ENCODE results near the gene TNFRSF1A. TPM values are rescaled to one million over a fixed set of nuclear protein-coding genes. Genes with fewer than 3 reads are reported as not detected.

Gene TNFRSF1A
- total and polyA plus RNA-seq, 2 of the 13 experiments (the other 11 are each of a cell fraction or from before 2014, with no cell fraction given) = 41.5 to 61.2 TPM

- 0 out of 2 replicates have a peak, but pooled peaks have one; percentile 22 for TF ChIP-seq HOXA5 (CRISPR knock-in tag; IDR thresholded peaks at IDR 0.05)
- no peak for TF ChIP-seq ZBTB44 (CRISPR knock-in tag; IDR thresholded peaks at IDR 0.05)
- peak; percentile 41; the same call in 1 of the 2 replicates for TF ChIP-seq MTA1 (CRISPR knock-in tag; IDR thresholded peaks at IDR 0.05; ENCODE audit: borderline replicate concordance)
- TF ChIP-seq HNF4G (IDR thresholded peaks at IDR 0.05; ENCODE audit: borderline replicate concordance, low read depth, low read length) = no peak
- TF ChIP-seq HNF4G (CRISPR knock-in tag; IDR thresholded peaks at IDR 0.05; ENCODE audit: borderline replicate concordance, low read depth) = no peak
- no peak for TF ChIP-seq MTF1 (CRISPR knock-in tag; IDR thresholded peaks at IDR 0.05)
- TF ChIP-seq, protein P1, sequence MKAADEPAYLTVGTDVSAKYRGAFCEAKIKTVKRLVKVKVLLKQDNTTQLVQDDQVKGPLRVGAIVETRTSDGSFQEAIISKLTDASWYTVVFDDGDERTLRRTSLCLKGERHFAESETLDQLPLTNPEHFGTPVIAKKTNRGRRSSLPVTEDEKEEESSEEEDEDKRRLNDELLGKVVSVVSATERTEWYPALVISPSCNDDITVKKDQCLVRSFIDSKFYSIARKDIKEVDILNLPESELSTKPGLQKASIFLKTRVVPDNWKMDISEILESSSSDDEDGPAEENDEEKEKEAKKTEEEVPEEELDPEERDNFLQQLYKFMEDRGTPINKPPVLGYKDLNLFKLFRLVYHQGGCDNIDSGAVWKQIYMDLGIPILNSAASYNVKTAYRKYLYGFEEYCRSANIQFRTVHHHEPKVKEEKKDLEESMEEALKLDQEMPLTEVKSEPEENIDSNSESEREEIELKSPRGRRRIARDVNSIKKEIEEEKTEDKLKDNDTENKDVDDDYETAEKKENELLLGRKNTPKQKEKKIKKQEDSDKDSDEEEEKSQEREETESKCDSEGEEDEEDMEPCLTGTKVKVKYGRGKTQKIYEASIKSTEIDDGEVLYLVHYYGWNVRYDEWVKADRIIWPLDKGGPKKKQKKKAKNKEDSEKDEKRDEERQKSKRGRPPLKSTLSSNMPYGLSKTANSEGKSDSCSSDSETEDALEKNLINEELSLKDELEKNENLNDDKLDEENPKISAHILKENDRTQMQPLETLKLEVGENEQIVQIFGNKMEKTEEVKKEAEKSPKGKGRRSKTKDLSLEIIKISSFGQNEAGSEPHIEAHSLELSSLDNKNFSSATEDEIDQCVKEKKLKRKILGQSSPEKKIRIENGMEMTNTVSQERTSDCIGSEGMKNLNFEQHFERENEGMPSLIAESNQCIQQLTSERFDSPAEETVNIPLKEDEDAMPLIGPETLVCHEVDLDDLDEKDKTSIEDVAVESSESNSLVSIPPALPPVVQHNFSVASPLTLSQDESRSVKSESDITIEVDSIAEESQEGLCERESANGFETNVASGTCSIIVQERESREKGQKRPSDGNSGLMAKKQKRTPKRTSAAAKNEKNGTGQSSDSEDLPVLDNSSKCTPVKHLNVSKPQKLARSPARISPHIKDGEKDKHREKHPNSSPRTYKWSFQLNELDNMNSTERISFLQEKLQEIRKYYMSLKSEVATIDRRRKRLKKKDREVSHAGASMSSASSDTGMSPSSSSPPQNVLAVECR (CRISPR knock-in tag; IDR thresholded peaks at IDR 0.05; ENCODE audit: borderline replicate concordance) = no peak; the same call in 1 of the 2 replicates
- no peak for TF ChIP-seq REPIN1 (CRISPR knock-in tag; IDR thresholded peaks at IDR 0.05; ENCODE audit: borderline replicate concordance, low read depth)
- no peak for TF ChIP-seq MXD1 (CRISPR knock-in tag; IDR thresholded peaks at IDR 0.05)
- no peak for TF ChIP-seq SMYD3 (CRISPR knock-in tag; IDR thresholded peaks at IDR 0.05)
- no peak for TF ChIP-seq ZFAT (CRISPR knock-in tag; conservative IDR thresholded peaks at IDR 0.05)
- no peak for TF ChIP-seq ZSCAN12 (CRISPR knock-in tag; IDR thresholded peaks at IDR 0.05)
- TF ChIP-seq NAIF1 (CRISPR knock-in tag; IDR thresholded peaks at IDR 0.05; ENCODE audit: borderline replicate concordance) = peak; percentile 65; the same call in 1 of the 2 replicates
- TF ChIP-seq, protein P2, sequence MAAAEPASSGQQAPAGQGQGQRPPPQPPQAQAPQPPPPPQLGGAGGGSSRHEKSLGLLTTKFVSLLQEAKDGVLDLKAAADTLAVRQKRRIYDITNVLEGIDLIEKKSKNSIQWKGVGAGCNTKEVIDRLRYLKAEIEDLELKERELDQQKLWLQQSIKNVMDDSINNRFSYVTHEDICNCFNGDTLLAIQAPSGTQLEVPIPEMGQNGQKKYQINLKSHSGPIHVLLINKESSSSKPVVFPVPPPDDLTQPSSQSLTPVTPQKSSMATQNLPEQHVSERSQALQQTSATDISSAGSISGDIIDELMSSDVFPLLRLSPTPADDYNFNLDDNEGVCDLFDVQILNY (CRISPR knock-in tag; conservative IDR thresholded peaks at IDR 0.05) = no peak
- no peak for TF ChIP-seq ZNF44 (CRISPR knock-in tag; IDR thresholded peaks at IDR 0.05)
- peak; percentile 57; the same call in 1 of the 2 replicates for TF ChIP-seq CREM (IDR thresholded peaks at IDR 0.05)
- TF ChIP-seq CREM (CRISPR knock-in tag; IDR thresholded peaks at IDR 0.05) = no peak
- no peak for TF ChIP-seq SYNCRIP (IDR thresholded peaks at IDR 0.05; ENCODE audit: insufficient read depth, low read depth, low read length)
- TF ChIP-seq TOE1 (CRISPR knock-in tag; IDR thresholded peaks at IDR 0.05) = no peak
- TF ChIP-seq IRF1 (CRISPR knock-in tag; IDR thresholded peaks at IDR 0.05; ENCODE audit: low read depth) = no peak
- peak; percentile 100 for TF ChIP-seq NFKBIZ (CRISPR knock-in tag; IDR thresholded peaks at IDR 0.05)
These were observed 5.6 kb downstream of the TNFRSF1A start (continued) for GRCh38 chr12:6336079-6336888.
